GM13976 (cell line): ENCODE measurements around the gene CCDC85C.

Experiments used
- DNase-seq: peaks from one replicate; pipeline ENCODE4 v3.0.0; 2012; ENCODE audit warnings: low spot score
- CTCF ChIP-seq: IDR thresholded peaks from 2 replicates; pipeline ENCODE4 v1.5.1; 2012; ENCODE audit warnings: borderline replicate concordance, mild to moderate bottlenecking; ENCODE audit not compliant: insufficient read depth; ENCODE audit errors: extremely low read depth, missing control alignments, control extremely low read depth
- in situ Hi-C: fragments of 300-500 bp; cut with MboI; formaldehyde crosslinking; loops from one replicate; pipeline ENCODE4 v1.12.0; 2022; ENCODE audit warnings: low sequenced_read_pairs, mixed read lengths, inconsistent platforms; ENCODE audit not compliant: unreplicated experiment

The CCDC85C gene

GRCh38 chr14:99625476-99625875 lies 21.5 kb upstream of the CCDC85C start:
- no peak for TF ChIP-seq CTCF
- in situ Hi-C loops = no loop called here
- no peak for DNase-seq

DNA sequence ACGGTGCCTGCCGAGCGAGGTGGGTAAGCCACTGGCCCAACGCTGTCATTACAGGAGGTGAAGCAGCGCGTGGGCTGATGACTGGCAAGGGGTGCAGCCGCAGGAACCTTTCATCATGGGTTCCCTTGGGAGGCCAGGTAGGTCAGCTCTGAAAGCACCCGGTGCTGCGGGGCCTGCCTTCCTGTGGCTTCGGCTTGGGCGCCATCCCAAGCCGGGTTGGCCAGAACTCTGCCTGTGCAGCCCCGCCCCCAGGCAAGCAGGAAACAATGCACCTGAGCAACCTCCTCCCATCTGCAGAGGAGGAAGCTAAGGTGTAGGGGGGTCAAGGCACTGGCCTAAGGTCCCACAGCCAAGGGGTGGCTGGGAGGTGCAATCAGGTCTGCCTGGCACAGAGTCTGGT lies 21.0 kb upstream of the CCDC85C start:
- no peak for TF ChIP-seq CTCF
- in situ Hi-C loops = no loop called here
- DNase-seq = no peak

GRCh38 chr14:99624024-99624423 lies 20.0 kb upstream of the CCDC85C start:
- TF ChIP-seq CTCF = no peak
- in situ Hi-C loops = no loop called here
- DNase-seq = no peak

DNA sequence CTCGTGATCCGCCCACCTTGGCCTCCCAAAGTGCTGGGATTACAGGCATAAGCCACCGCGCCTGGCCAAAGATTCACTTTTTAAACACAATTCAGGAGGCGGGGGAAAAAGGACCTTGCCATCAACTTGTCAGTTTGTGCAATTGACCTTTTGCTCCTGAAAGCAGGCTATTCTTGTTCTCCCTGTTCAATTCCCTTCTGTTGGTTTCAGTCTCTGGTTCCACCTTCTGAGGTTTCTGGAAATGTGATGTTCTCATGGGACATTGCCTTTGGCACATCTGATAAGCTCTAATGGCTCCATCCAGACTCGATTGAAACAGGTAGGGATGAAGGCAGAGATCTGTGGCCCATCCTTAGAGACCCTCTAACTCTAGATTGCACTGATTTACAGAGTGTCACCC lies 17.9 kb upstream of the CCDC85C start:
- in situ Hi-C loops = no loop called here
- DNase-seq = no peak
- no peak for TF ChIP-seq CTCF

- DNase-seq = peak; percentile 15
- no peak for TF ChIP-seq CTCF
- in situ Hi-C loops = no loop called here
Observed at GRCh38 chr14:99619835-99620834, 16.1 kb upstream of the CCDC85C start.

DNA sequence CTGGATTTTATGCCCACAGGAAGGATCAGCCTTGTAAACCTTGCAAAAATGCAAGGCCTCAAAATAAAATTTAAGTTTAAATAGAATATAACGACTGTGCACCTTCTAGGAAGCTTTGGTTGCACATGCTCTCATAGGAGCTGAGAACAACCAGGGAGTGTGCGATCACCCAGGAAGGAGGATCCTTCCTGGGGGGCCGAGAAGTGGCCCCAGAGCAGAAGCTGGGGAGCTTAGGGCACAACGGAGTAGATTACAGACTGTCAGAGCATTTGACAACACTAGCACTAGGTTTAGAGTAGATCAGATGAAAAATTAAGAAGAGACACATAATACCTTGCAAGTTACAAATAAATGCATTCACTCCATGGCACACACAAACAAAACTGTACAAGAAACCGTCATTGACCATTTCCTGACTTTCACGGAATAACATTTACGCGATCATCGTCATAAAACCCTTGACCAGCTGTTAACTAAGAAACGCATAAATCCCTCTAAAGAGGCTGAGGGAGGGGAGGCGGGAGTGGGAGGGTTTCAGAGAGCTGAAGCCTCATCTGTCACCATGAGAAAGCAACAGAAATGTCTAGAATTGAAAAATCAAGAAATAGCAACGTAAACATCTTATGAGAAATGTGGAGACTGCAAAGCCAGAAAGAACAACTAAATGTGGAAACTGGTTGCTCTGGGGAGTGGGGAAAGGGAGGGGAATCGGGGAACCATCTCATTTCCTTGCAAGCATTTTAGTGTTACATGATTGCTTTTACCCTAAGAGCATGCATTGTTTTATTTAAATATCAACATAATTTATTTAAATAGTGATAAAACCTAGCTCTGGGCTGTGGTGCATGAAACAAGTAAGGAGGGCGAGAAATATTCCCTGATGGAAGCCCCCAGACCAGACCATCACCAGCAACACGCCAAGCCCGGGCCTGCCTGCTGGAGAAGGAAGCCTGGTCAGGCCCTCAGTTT lies 13.1 kb upstream of the CCDC85C start:
- DNase-seq = no peak
- no peak for TF ChIP-seq CTCF
- in situ Hi-C loops = no loop called here
